HT-29 (cell line): Measurements from ENCODE around the gene HBB. TPM values are rescaled to one million over a fixed set of nuclear protein-coding genes. Genes with fewer than 3 reads are reported as not detected.
"Not testable (repeated sequence)": the region's sequence is repeated elsewhere in the genome, so short reads cannot be mapped to it uniquely, and the experiment has no call there.

Source experiments
- DNase-seq: peaks from one replicate; pipeline ENCODE4 v3.0.0-alpha.2; 2015; ENCODE audit warnings: low spot score
- total RNA-seq: library from RNA; depleted of rRNA; stranded (reverse); fragments of >200 nt; shearing (Covaris generic); gene quantifications from 2 replicates; pipeline ENCODE4 v1.2.3, GENCODE V29; 2014; rRNA removed

Gene HBB
- total RNA-seq: not detected in 2 replicates

- no peak for DNase-seq
Measured at GRCh38 chr11:5226732-5227310, at the start of gene HBB. Gene HBB, minus strand, starts transcription at chr11:5227071. Its CDS starts 50 bp downstream, at chr11:5227021.

GRCh38 chr11:5275369-5276110, 48.7 kb upstream of the HBB start:
- DNase-seq: no peak

GRCh38 chr11:5274395-5274794, 47.5 kb upstream of the HBB start:
- DNase-seq: no peak

- DNase-seq: no peak
Measured at GRCh38 chr11:5272395-5273017, 45.6 kb upstream of the HBB start.

- DNase-seq: no peak
Measured at GRCh38 chr11:5269715-5270147, 42.9 kb upstream of the HBB start, which contains the start of gene HBE1. Gene HBE1, minus strand, starts transcription at chr11:5269945. Its CDS starts 55 bp downstream, at chr11:5269890.

GRCh38 chr11:5267033-5267563, 40.2 kb upstream of the HBB start:
- no peak for DNase-seq

- DNase-seq: no peak
Measured at GRCh38 chr11:5266609-5267008, 39.7 kb upstream of the HBB start.

- no peak for DNase-seq
Measured at GRCh38 chr11:5265832-5266231, 39.0 kb upstream of the HBB start.

- no peak for DNase-seq
Measured at GRCh38 chr11:5258543-5259262, 31.8 kb upstream of the HBB start.

- no peak for DNase-seq
Measured at GRCh38 chr11:5257296-5257695, 30.4 kb upstream of the HBB start.

GRCh38 chr11:5254646-5255413, 28.0 kb upstream of the HBB start, which contains the start of gene HBG2:
Gene HBG2, minus strand, starts transcription at chr11:5254781. Its CDS starts 53 bp downstream, at chr11:5254728.
- DNase-seq: not testable (repeated sequence)

GRCh38 chr11:5254023-5254422, 27.2 kb upstream of the HBB start:
- DNase-seq: not testable (repeated sequence)

- DNase-seq: not testable (repeated sequence)
Measured at GRCh38 chr11:5253440-5253839, 26.6 kb upstream of the HBB start.

GRCh38 chr11:5252919-5253265, 26.0 kb upstream of the HBB start:
- DNase-seq: no peak

- no peak for DNase-seq
Measured at GRCh38 chr11:5252192-5252918, 25.5 kb upstream of the HBB start.

GRCh38 chr11:5251746-5252145, 24.9 kb upstream of the HBB start:
- DNase-seq: no peak

GRCh38 chr11:5250543-5251204, 23.8 kb upstream of the HBB start:
- no peak for DNase-seq

- not testable (repeated sequence) for DNase-seq
Measured at GRCh38 chr11:5249807-5250396, 23.0 kb upstream of the HBB start, which contains the start of gene HBG1. Gene HBG1, minus strand, starts transcription at chr11:5249857. Its CDS starts 53 bp downstream, at chr11:5249804.

GRCh38 chr11:5248498-5248897, 21.6 kb upstream of the HBB start:
- DNase-seq: not testable (repeated sequence)
